Inferior parietal cortex (tissue), 1 donor: ENCODE data around the gene HUNK.

ENCODE experiments used
- DNase-seq: peaks from one replicate; pipeline ENCODE4 v3.0.0-alpha.2; 2016; ENCODE audit errors: extremely low spot score

HUNK gene

DNA sequence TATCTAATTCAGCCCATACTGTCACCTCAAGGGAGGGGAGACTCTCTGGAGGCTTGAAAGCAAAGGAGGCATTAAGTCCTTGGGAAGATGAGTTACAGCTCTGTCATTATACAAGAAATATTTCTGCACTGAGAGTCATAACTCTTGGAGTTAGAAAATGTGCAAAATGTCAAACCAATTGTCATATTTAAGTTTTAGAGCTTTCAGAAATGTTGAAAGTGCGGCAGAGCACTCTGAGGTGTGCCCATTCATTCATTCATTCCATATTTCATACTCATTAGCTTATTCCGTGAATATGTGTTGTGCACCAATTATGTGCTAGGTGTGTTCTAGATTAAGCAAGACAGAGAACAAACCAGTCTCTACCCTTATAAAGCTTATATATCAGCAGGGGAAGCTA lies 87.1 kb downstream of the HUNK start:
- DNase-seq = no peak

DNA sequence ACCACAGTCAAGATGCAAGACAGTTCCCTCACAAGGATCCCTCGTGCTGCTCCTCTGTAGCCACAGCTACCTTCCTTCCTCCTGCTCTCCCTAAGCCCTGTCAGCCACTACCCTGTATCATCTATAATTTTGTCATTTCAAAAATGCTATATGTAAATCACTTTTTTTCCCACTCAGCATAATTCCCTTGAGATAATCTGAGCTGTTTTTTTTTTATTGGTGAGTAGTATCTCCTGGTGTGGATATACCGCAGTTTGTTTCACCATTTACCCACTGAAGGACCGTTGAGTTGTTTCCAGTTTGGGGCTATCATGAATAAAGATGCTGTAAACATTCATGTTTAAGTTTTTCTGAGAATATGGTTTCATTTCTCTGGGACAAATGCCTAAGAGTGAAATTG lies 88.2 kb downstream of the HUNK start:
- DNase-seq = no peak

DNA sequence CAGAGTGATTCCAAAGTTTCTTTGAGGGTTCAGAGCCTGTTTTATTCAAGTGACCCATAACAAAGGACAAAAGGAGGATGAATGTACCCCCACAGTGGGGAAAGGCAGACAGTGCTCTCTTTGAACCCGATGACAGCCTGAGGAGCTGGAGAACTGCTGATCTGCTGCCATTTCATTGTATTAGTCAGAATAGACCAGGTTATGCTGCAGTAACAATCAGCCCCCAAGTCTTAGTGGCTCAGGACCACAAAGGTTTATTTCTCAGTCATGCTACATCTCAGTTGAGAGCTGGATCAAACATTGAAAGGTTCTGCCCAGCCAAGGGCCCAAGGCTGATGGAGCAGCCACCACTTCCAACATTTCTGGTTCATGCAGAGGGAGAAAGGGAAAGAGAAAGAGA lies 88.9 kb downstream of the HUNK start:
- DNase-seq = no peak

DNA sequence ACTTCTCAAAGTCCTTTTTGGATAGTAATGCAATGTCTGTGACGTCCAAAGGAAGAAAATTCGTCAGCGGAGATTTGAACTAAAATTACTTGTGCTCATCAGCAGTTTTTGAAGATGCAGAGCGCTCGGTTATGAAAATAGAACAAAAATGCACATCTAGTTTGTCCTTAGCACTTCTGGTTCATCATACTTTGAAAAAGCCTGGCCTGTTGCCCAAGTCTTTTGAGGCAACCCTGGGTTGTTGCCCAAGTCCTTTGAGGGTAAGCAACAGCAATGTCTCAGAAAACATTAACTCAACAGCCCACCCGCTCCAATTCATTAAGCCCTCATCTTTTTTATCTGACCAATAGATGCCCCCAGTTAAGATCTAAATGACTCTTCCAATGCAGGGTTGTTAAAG lies 91.9 kb downstream of the HUNK start:
- no peak for DNase-seq

DNA sequence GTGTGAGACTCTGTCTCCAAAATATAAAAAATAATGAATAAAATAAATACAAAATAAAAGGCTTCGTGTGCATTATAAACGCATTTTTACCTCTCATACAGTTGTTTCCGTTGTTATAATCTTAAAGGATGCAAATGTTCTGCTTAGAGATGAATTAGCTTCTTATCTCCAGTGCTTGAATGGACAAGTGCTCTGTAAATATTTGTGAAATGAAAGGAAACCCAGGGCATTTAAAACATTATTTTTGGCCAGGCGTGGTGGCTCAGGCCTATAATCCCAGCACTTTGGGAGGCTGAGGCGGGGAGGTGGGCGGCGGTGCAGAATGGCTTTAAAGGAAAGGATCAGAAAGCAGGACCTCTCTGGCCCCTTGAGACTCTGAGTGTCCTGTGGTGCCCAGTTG lies 94.5 kb downstream of the HUNK start:
- no peak for DNase-seq

DNA sequence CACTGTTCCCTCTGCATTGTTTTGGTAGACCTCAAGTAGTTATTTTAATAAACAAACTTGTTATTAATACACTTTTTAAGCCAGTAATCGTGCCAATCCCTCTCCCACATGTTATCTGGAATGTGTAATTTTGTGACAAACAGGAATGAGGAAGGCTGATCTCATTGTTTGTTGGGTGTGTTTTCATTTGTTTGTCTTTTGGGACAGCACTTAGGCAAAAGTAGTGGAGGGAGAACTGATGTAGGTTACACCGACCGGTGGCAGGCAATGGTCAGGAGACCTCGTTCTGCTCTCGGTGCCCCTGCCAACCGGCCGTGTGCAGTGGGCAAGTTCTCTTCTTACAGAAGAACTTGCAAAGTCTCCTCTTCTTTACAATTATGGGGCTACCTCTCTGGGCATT lies 99.8 kb downstream of the HUNK start:
- no peak for DNase-seq

DNA sequence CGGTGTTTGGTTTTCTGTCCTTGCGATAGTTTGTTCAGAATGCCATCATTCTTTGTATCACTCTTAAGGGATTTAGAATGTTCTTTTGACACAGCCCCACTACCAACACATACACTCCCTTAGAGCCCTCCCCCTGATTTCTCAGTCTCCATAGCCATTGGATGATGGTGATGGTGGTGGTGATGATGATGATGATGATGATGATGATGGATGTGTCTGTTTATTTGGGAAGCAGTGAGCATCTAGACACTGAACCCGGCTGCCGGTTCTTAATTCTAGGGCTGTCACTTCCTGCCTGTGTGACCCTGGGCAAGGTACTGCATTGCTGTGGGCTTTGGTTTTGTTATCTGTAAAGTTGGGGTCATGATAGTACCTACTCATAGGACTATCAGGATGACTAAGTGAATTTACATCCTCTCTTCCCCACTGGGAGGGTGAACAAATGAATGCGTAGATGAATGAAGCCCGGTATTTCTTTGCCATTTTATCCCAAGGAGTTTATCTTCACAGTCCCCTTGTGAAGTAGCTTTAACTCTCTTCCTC lies 100.7 kb downstream of the HUNK start:
- no peak for DNase-seq

DNA sequence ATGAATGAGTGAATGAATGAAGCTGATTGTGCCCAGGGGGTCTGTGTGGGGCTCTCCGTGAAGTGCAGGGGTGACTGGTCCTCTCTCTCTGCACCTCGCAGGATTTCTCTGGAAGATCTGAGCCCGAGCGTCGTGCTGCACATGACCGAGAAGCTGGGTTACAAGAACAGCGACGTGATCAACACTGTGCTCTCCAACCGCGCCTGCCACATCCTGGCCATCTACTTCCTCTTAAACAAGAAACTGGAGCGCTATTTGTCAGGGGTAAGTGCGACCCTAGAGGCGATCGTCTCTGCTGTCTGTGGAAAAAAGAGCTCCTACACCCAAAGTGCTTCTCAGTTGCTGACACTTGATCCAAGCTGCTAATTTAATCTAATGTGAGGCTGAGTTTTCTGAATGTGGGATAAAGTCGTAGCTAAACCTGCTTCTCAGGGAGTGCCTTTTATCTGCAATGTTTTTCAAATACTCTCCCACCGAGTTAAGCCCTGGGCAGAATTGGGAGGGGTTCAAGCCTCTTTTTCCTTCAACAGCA lies 101.7 kb downstream of the HUNK start:
- DNase-seq = no peak

DNA sequence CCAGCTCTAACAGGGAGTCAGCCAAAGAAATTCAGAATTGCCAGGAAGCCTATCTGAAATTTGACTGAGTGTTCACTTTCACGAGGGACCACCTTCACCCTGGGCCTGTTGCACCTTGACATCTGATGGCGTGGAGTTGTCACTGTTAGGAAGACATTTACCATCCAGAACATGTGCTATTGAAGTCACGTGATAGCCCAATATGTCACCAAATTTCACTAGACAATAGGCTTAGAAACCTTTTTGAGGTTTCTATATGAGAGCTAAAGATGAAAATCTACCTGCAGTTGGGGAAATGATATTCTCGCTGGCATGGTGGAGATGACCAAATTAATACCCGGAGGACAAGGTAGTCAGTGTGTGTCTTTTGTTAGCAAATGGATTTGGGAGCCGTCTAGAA lies 102.7 kb downstream of the HUNK start:
- DNase-seq = no peak

DNA sequence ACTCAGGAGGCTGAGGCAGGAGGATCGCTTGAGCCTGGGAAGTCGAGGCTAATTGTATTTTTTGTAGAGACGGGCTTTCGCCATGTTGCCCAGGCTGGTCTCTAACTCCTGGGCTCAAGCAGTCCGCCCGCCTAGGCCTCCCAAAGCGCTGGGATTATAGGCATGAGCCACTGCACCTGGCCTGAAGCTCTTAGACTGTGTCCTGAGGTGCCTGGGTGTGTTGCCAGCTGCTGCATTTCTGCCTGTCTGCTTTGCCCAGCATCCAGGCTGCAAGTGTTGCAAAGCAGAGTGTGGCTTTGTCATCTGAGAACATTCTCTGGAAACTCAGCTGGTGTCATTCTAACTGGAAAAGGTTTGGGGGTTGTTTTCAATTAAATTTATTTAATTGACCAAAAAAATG lies 105.0 kb downstream of the HUNK start:
- no peak for DNase-seq

DNA sequence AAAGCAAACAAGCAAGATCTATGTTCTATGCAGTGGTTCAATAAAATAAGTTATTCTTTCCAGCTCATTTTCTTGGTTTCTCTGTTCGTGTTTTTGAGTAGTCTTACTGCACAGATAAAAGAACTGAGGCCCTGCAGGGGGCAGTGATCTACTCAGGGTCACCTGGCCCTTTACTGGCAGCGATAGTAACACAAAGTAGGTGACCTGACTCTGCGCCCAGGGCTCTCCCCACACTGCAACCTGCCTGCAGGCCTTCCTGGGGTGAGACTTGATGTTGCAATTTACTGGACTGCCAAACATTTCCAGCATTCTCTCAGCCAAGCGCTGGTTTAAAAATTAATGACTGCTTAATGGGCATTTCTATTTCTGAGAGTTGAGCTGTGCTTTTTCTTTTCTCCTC lies 110.3 kb downstream of the HUNK start:
- no peak for DNase-seq

DNA sequence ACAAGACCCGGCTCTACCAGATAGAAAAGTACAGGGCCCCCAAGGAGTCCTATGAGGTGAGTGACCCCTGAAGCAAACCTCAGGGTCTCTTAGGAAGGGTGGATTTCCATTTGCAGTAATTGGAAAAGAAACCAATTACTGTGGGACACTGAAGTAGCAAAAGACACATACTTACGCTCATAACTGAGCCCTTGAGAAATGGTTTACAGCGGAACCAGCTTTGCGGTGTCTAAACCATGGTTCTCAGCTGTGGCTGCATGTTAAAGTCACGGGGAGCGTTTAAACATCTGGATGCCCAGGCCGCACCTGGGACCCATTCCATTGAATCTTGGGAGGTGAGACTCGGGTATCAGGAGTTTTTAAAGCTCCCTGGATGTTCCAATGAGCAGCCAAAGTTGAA lies 110.7 kb downstream of the HUNK start:
- no peak for DNase-seq

DNA sequence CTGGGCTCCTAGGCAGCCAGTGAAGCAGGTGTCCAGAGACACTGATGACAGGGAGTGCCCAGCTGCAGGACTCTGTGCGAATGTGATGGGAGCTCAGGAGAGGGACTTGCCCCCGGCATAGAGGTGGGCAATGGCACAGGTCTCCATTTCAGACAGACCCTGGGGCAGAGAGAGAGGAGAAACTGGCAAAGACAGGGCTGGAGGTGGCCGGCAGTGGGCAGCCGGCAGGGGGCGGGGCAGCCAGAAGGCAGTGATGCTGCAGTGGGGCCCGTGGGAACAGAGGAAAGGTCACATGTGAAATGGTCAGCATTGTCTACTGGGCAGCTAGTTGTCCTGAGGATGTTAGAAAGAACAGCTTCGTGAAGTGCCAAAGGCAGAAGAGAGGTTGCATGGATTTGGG lies 112.6 kb downstream of the HUNK start:
- DNase-seq = no peak

DNA sequence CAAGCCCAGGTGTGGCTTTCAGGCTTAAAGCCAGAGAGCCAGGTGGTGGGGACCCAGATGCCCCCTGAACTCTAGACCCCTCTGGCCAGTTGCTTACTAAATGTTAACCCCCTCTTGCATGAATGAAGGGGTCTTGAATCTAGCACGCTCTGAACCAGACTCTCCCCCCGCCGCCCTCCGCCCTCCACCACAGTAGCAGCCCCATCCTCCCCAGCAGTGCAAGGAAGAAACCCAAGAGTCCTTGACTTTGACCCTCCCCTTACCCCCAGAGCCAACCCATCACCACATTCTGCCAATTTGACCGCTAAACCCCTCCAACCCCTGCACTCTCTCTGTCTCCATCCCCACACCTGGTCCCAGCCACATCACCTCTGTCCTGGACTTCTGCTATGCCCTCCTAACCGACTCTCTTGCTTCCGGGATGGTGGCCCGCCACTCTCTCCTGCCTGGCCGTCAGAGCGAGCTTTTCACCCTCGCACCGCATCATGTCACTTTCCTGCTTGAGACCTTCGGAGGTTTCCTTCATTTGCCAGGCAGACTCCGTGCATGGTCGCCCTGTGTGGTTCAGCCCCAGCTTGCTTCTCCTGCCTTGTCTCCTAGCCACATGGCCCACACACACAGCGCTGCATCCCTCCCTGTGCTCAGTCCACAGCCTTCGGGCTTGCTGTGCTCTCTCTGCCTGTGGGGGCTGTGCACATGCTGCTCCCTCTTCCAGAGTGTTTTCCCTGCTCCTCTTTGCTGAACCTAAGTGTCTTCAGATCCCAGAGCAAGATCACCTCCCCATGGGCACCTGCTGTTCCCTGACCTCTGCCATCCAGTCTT lies 113.4 kb downstream of the HUNK start:
- no peak for DNase-seq

DNA sequence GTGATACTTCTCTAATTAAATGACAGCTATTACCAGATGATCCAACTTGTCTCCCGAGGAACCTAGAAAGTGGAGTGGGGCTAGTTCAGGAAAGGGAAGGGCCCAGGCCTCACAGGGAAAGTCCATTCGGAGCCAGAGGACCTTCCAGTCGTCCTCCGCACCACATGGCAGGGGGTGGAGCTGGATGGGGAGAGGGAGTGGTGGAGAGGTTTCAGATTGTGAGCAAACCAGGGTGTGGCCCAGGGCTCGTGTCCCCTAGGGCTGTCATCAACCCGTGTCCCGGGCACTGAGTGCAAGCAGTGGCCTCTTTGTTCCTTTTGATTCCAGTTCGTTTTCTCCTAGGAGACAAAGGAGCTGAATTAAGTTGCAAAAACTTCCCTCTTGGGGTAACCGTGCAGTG lies 114.9 kb downstream of the HUNK start:
- DNase-seq = no peak

DNA sequence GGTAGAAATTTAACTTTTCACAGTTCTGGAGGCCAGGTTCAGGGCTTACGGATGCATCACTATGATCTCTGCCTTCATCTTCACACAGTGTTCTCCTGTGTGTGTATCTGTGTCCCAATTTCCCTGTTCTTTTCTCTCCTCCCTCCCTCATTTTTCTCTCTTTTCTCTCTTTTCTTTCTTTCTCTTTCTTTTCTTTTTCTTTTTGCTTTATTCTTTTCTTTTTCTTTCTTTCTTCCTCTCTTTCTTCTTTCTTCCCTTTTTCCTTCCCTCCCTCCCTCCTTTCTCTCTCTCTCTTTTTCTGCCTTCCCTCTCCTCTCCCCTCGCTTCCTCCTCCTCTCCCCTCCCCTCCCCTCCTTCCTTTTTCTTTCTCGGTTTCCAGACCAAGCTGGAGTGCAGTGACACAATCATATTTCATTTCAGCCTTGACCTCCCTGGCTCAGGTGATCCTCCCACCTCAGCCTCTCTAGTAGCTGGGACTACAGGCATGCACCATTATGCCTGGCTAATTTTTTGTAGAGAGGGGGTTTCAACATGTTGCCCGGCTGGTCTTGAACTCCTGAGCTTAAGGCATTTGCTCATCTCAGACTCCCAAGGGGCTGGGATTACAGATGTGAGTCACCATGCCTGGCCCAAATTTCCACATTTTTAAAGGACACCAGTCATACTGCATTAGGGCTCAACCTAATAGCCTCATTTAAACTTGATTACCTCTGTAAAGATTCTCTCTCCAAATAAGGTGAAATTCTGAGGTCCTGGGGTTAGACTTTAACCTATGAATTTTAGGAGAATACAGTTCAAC lies 115.9 kb downstream of the HUNK start:
- DNase-seq = no peak

DNA sequence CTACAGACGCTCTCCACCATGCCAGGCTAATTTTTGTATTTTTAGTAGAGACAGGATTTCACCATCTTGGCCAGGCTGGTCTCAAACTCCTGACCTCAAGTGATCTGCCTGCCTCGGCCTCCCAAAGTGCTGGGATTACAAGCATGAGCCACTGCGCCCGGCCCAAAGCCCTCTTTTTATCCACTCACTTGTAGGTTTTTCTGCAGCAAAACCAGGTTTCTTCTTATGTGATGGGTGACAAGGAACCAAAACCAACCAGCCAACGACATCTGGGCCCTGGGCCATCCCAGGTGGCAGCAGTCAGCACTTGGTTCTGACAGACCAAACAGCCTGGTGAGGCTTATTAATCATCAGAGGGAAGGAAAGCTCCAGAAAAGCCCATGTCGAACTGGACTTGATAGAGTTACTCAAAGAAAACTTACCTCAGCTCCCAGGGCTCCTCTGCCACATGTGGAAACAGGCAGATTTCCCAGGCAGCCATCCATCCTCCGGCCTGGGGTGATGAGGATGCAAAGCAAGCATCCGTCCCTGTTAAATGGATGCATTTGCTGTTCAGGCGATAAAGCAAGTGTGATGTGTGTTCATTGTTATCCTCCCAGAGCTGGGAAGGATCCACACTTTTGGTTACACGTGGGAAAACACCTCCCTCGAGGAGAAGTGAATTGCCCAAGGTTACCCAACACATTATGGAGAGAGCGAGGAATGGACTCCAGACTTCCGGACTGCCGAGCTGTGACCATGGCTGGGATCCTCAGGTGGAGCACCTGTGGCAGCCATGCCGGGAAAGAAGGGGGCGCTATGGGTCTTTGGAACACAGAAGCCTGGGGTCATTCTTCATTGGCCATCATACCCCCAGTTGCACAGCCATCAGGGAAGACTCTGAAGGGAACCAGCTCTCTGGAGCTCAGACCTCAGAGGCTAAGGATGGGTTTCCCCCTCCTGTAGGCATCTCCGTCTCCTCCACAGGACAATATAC lies 118.8 kb downstream of the HUNK start:
- no peak for DNase-seq

DNA sequence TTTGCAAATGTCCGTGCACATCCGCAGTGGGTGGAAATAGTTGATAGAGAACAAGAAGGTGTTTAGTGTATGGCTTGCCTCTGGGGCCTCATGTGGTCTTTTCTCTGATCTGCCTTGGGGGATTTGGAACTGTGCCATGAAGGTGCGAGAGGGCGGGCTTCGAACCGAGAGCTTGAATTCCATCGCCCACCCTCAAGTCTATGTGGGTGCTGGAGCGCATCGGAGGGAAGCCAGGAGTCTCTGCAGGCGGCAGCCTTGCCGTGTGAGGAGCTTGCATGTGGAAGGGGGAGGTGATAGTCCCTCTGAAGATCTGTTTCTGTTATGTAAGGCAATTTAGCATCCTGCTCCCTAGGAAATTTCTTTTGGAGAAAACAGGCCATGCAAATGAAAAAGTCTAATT lies 119.6 kb downstream of the HUNK start:
- peak; percentile 44 for DNase-seq

DNA sequence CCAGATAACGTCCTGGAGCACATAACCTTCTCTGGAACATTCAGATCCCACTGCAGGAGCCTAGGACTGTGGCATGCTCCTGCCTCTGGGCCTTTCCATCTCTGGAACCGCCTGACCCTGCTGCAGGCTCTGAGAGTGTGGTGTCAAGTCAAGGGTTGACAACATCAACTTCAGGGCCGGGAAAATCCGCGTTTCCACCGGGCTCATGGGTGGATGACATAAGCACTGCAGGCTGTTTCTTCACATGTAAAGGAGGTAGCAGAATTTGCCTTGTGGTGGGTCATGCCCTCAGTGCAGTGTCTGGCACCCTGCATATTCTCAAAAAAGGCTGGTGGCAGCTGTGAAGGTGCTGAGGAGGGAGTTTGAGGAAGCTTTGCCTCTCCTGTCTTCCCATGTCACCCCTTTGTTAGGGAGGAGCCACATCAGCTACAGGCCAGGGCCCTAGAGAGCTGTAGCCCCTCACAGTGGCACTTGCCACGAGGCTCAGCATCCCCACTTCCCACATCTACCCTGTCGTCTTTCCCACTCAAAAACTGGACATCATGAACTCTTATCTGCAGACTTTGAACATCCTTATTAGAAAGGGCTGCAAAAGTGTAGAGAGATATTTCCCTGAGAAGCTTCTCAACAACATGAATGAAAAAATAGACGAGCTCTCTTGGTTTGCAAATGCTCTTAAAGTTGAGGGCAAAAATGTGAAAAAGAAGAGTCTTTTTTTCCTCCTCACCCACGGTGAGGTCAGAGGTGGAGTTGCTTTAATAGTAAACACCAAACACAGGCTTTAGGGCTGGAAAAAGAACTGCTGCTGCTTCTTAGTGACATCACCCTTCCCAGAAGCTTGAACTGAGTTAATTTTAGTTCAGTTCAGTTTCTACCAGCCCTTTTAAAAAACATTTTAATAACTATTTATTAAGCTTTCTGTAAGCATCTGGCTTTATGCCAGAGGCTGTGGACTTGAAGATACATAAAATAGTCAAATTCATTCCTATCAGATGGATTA lies 121.3 kb downstream of the HUNK start:
- no peak for DNase-seq

DNA sequence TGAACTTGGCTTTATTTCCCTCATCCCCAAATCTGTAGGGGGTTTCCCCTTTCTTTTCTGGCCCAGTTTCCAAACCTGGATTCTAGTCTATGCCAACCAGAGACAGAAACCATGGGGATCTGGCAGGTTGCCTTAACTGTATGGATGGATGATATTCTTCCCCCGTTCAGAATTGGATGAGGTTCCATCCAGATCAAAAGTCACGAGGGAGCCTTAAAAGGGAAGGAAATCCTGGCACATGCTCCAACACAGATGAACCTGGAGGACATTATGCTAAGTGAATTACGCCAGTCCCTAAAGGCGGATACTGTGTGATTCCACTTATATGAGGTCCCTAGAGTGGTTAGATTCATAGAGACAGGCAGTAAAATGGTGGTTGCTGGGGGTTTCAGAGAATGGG lies 124.4 kb downstream of the HUNK start:
- no peak for DNase-seq
